GM12865 (cell line): ENCODE results near the gene DAGLB.
"Not testable (repeated sequence)": the region's sequence is repeated elsewhere in the genome, so short reads cannot be mapped to it uniquely, and the experiment has no call there.

Experiments
- DNase-seq: peaks from one replicate; pipeline ENCODE4 v3.0.0; 2010; ENCODE audit warnings: low read depth
- H3K4me3 ChIP-seq: 2 replicates; pipeline ENCODE4 v1.5.1; 2011; ENCODE audit warnings: mild to moderate bottlenecking, low read depth, low read length, control low read depth
- TF ChIP-seq, protein P1 (sequence below): IDR thresholded peaks from 2 replicates; pipeline ENCODE4 v1.5.1; 2011; ENCODE audit warnings: low read length, control low read depth, low read depth, inconsistent platforms; ENCODE audit not compliant: insufficient read depth; ENCODE audit errors: missing control alignments

The DAGLB gene

DNA sequence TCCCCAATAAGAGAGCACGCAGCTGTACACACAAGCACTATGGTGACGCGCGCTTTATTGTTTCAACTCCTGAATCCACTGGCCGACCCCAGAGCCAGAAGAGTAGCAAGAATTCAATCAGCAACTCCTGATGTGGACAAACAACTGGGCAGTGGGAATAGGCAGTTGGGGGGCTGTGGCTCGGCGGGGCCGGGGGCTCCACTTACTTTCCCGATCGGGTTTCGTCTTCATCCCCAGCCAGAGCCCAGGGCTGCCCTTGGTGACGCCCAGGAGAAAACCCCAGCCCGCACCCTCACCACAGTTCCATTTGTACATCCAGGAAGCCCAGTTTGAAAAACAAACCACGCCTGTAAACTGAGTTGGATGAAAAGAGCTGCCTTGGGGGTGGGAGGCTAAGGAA, 38.7 kb downstream of the DAGLB start:
- DNase-seq, result no peak
- no peak overlapping the region for H3K4me3 ChIP-seq
- TF ChIP-seq, protein P1, sequence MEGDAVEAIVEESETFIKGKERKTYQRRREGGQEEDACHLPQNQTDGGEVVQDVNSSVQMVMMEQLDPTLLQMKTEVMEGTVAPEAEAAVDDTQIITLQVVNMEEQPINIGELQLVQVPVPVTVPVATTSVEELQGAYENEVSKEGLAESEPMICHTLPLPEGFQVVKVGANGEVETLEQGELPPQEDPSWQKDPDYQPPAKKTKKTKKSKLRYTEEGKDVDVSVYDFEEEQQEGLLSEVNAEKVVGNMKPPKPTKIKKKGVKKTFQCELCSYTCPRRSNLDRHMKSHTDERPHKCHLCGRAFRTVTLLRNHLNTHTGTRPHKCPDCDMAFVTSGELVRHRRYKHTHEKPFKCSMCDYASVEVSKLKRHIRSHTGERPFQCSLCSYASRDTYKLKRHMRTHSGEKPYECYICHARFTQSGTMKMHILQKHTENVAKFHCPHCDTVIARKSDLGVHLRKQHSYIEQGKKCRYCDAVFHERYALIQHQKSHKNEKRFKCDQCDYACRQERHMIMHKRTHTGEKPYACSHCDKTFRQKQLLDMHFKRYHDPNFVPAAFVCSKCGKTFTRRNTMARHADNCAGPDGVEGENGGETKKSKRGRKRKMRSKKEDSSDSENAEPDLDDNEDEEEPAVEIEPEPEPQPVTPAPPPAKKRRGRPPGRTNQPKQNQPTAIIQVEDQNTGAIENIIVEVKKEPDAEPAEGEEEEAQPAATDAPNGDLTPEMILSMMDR, result no peak

DNA sequence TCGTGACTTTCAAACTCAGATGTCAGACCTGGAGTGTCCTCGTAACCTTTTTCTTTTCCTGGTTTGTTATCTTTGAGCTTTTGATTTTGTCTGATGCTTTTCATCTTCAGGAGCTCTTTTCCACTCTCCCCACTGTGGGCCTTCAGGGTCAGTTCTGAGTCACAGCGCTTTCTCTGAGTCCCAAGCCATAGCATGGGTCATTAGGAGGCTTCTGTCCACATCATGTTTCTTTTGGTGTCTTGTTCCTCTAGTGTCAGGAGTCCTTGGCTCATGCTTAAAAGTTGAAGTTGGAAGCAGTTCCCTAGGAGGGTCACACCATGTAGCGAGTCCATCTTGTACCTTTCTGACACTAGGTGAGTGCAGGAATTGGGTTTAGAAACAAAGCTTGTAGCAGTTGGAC, 40.3 kb downstream of the DAGLB start:
- TF ChIP-seq, protein P1, result no peak
- no peak for DNase-seq
- no peak overlapping the region for H3K4me3 ChIP-seq

DNA sequence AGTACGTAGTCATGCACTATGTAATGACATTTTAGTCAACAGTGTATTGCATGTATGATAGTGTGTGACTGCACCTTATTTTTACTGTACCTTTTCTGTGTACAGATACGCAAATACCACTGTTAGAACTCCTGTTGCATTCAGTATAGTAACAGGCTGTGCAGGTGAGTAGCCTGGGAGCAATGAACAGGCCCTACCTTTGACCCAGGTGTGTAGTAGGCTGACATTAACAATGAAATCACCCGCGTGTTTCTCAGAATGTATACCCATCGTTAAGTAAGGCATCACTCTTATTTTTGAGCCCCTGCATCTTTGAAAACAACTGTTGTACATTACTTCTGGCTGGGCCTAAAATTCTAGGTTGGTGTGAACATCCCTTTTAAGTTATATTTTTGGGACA, 41.6 kb downstream of the DAGLB start:
- DNase-seq, result no peak
- TF ChIP-seq, protein P1, result no peak
- H3K4me3 ChIP-seq, result no peak overlapping the region

DNA sequence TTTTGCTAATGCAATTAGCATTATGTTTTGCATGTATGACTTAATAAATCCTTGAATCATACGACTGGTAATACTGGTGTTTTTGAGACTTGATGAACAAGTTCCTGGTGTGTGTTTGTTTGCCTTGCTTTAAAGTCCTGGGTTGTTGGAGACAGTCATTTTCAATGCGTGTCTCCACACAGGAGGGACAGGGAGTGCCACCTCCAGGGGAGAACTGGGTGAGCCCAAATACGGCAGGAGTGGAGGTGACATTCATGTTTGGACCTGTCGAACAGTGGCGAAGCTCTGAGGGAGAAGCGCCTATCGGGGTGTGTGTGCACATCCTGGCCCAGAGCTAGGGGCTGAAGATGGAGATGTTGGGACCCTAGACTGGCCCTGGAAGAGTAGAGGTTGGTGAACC, 43.8 kb downstream of the DAGLB start:
- no peak overlapping the region for H3K4me3 ChIP-seq
- TF ChIP-seq, protein P1, result no peak
- no peak for DNase-seq

DNA sequence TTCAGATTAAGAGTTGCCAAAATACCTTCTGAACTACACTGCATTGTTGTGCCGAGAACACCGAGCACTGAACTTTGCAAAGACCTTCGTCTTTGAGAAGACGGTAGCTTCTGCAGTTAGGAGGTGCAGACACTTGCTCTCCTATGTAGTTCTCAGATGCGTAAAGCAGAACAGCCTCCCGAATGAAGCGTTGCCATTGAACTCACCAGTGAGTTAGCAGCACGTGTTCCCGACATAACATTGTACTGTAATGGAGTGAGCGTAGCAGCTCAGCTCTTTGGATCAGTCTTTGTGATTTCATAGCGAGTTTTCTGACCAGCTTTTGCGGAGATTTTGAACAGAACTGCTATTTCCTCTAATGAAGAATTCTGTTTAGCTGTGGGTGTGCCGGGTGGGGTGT, 45.0 kb downstream of the DAGLB start:
- no peak overlapping the region for H3K4me3 ChIP-seq
- no peak for DNase-seq
- TF ChIP-seq, protein P1, result no peak

DNA sequence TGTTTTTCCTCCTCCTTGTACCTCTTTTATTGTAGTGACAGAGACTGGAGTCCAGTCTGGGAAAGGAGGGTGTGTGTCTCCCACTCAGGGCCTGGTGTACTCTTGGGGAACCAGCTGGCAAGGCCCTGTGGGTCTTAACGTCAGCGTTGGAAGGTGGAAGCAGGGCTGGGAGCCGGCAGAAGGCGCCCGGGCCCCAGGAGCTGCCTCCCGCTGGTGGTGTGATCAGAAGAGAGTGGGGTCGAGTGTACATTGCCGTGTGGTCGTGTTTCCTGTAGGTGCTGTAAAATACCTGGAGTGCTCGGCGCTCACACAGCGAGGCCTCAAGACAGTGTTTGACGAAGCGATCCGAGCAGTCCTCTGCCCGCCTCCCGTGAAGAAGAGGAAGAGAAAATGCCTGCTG, 45.7 kb downstream of the DAGLB start:
- TF ChIP-seq, protein P1, result no peak
- DNase-seq, result no peak
- no peak overlapping the region for H3K4me3 ChIP-seq

DNA sequence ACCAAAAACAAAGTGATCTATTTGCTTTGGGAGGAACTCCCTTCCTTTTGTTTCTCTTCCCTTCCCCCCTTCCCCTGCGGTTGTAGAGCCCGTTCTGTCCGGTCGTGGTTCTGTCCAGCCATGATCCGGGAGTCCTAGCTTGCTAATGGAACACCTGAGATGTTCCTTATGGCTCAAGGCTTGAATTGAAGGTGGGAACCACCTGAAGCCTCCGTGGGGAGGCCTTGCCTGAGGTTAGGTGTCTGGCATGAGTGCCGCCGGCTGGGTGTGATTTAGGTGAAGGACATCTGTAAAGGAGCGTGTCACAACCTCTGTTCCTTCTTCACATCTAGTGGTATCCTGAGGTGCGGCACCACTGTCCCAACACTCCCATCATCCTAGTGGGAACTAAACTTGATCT, 46.2 kb downstream of the DAGLB start:
- TF ChIP-seq, protein P1, result no peak
- DNase-seq, result no peak
- H3K4me3 ChIP-seq, result no peak overlapping the region

DNA sequence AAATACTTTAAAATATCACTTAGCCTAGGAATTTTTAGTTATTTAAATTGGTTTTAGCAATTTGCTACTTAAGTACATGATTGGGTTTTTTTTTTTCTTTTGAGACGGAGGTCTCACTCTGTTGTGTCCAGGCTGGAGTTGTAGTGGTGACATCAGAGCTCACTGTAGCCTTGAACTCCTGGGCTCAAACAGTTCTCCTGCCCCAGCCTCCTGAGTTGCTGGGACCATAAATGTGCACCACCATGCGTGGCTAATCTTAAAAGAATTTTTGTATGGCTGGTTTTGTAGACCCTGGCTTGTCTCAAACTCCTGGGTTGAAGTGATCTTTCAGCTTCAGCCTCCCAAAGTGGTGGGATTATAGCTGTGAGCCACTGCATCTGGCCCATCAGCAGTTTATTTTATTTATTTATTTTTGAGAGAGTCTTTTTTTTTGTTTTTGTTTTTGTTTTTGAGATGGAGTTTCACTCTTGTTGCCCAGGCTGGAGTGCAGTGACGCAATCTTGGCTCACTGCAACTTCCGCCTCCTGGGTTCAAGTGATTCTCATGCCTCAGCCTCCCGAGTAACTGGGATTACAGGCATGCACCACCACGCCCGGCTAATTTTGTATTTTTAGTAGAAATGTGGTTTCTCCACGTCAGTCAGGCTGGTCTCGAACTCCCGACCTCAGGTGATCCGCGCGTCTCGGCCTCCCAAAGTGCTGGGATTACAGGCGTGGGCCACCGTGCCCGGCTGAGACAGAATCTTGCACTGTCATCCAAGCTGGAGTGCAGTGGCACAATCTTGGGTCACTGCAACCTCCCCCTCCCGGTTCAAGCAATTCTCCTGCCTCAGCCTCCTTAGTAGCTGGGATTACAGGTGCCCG, 47.3 kb downstream of the DAGLB start:
- DNase-seq, H3K4me3 ChIP-seq: not testable (repeated sequence)
